ENCODE results near the gene ALDH16A1.
A peak's percentile ranks its signal among the peaks of the same experiment; 100 is the strongest.
"Not testable (repeated sequence)": the region's sequence is repeated elsewhere in the genome, so short reads cannot be mapped to it uniquely, and the experiment has no call there.

ALDH16A1 gene

GRCh38 chr19:49468746-49469447 lies 15.9 kb downstream of the ALDH16A1 start:
- DNase-seq, result peak; percentile 67

DNA sequence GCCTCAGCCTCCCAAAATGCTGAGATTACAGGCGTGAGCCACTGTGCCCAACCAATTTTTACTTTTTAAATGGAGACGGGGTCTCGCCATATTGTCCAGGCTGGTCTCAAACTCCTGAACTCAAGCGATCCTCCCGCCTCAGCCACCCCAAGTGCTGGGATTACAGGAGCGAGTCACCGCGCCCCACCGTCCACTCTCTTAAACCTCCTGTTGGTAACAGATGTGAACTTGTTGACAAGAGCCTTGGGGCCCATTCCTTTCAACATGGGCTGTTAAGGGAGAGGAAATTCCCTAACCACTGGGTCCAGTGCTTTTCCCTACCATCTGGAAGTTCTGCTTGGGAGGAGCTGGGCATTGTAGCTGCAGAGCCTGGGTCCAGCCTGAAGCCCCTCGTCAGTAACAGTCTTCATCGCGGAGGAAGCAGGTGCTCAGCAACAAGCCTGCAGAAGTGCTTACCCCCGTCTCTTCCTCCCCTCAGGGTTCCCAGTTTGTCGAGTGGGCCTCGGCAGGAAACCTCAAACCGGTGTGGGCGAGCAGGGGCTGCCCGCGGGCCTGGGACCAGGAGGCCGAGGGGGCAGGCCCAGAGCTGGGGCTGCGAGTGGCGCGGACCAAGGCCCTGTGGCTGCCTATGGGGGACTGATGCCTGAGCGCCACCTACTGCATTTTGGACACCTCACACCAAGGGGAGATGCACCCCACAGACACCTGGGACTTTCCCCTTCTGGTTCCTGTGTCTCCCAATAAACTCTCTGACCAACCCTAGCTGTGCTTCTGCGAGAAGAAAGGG lies 17.0 kb downstream of the ALDH16A1 start:
- peak; percentile 80 for DNase-seq

DNA sequence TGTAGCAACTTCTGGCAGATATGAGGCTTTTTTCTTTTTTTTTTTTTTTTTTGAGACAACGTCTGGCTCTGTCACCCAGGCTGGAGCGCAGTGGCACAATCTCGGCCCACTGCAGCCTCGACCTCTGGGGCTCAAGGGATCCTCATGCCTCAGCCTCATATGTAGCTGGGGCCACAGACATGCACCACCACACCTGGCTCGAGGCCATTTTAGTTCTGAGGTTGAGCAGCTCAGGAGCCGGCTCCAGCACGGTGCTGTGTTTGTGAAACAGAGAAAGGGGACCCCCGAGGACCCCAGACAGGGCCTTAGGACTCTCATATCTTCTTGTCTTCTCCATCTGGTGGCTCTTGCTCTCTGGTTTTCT lies 17.6 kb downstream of the ALDH16A1 start:
- no peak for DNase-seq

DNA sequence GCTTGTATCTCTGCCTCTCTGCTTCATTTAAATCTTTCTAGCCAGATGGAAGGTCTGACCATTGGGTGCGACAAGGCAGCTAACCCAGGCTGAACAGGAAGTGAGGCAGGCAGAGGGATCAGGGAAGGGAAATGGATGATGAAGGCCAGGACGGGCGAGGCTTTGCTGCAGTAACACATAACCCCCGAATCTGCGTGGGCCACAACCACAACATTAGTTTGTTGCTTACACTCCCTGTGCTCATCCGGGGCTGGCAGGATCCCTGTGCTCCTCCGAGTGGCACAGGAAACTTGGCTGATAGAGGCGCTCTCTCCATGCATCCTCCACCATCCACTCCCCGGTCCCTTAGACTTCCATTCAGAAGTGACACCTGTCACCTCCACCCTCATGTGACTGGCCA lies 19.9 kb downstream of the ALDH16A1 start:
- no peak for DNase-seq

DNA sequence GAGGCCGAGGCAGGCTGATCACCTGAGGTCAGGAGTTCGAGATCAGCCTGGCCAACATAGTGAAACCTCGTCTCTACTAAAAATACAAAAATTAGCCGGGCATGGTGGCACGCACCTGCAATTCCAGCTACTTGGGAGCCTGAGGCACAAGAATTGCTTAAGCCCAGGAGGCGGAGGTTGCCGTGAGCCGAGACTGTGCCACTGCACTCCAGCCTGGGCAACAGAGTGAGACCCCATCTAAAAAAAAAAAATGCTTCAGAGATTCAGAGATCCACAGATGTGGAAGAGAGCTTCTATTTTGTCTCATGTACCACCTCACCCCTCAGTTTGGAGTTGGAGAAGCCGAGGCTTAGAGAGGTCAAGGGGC lies 20.5 kb downstream of the ALDH16A1 start:
- not testable (repeated sequence) for DNase-seq

DNA sequence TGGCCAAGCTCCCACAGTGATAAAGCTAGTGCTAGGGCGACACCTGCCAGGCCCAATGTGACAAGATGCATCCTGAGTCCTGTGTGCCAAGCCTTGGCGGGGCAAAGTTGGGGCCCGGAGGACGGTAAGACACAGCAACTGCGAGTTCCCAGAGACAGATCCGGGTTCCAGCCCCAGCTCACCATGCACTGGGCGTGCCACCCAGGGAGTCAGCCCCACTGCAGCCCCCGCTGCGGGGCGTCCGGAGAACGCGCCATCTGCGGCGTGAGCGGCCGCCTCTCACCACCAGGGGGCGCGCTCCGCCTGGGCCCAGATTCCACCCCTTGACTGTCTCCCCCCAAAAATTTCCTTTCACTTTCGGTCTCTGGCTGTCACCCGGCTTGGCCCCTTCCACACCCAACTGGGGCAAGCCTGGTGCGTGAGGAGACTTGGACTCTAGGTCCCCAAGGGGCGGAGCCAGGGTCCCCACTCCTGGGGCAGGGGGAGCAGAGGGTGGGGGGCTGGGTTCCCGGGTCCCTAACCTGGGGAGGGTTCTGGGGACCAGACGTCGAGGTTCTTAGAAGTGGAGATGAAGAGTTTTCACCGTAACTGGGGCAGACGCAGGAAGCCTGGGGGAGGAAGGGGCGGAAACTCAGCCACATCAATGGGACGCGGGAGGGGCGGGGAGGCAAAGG lies 21.0 kb downstream of the ALDH16A1 start, which contains the start of gene FLT3LG:
Gene FLT3LG (plus strand): TSS at position 348 of the 674 bp plus-strand sequence. CDS start 425 bp downstream, outside the sequence.
- peak; percentile 74 for DNase-seq

- no peak for DNase-seq
Observed at GRCh38 chr19:49474542-49474924, 21.5 kb downstream of the ALDH16A1 start.

- DNase-seq, result no peak
Observed at GRCh38 chr19:49475191-49475917, 22.3 kb downstream of the ALDH16A1 start.

DNA sequence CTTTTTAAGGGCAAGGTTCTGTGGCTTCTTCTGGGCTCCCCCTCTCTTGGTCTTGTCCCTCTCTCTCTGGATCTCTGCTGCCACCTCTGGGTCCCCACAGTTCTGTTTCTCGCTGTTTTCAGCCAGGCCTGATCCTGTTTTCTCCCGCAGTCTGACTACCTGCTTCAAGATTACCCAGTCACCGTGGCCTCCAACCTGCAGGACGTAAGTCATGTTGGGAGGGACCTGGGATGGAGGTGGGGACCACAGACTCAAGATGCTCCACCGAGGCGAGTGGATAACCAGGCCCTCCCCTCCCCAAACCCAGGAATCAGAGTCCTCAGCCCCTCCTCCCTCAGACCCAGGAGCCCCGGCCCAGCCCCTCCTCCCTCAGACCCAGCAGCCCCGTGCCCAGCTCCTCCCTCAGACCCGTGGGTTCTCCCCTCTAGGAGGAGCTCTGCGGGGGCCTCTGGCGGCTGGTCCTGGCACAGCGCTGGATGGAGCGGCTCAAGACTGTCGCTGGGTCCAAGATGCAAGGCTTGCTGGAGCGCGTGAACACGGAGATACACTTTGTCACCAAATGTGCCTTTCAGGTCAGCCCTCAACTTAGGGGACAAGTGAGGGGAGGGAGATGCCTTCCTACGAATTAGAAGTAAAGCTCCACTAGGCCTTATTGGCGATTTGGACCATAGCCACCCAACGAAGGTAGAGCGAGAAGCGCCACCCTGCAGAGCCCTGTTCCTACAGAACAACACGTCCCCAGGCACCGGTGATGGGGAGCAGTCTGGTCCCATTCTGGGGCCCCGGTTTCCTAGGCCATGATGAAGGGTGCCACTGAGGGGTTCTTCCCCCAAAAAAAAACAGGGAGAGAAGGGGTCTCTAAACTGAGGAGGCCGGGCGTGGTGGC lies 23.2 kb downstream of the ALDH16A1 start:
- DNase-seq, result peak; percentile 33

DNA sequence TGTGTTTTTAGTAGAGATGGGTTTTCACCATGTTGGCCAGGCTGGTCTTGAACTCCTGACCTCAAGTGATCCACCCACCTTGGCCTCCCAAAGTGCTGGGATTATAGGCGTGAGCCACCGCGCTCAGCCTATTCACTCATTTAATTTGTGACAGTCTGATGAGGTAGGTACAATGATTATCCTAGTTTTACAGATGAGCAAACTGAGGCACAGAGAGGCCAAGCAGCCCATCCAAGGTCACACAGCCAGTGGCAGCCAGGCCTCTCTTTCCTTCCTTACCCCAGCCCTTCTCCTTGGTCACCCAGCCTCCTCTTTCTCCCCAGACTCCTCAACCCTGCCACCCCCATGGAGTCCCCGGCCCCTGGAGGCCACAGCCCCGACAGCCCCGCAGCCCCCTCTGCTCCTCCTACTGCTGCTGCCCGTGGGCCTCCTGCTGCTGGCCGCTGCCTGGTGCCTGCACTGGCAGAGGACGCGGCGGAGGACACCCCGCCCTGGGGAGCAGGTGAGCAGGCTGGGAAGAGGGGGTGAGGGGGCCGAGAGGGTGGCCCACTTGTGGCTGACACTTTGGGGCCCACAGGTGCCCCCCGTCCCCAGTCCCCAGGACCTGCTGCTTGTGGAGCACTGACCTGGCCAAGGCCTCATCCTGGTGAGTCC lies 27.1 kb downstream of the ALDH16A1 start:
- no peak for DNase-seq

GRCh38 chr19:49481020-49481683 lies 28.1 kb downstream of the ALDH16A1 start:
- no peak for DNase-seq

DNA sequence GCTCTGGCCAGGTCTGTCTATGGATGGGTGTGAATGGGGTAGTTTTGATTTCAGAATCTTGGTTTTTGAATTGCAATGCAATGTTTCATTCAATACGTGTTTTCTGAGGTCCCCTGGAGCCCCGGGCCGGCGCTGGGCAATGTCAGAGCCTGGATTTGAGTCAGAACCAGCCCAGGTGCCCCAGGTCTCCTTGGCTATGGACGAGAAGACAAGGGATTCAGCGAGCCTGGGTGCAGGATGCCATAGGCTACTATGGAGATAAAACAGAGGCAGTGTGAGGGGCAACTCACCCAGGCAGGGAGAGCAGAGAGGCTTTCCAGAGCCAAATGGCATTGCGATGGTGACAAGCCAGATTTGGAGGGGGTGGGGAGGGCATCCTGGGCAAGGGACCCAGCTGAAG lies 33.2 kb downstream of the ALDH16A1 start:
- DNase-seq, result no peak

- no peak for DNase-seq
Observed at GRCh38 chr19:49486710-49487276, 33.8 kb downstream of the ALDH16A1 start.

- peak; percentile 96 for DNase-seq
Observed at GRCh38 chr19:49487277-49488045, 34.4 kb downstream of the ALDH16A1 start, which contains the start of gene RPL13A. RPL13A (plus strand) TSS chr19:49487608; CDS start chr19:49487630, 22 bp downstream.

DNA sequence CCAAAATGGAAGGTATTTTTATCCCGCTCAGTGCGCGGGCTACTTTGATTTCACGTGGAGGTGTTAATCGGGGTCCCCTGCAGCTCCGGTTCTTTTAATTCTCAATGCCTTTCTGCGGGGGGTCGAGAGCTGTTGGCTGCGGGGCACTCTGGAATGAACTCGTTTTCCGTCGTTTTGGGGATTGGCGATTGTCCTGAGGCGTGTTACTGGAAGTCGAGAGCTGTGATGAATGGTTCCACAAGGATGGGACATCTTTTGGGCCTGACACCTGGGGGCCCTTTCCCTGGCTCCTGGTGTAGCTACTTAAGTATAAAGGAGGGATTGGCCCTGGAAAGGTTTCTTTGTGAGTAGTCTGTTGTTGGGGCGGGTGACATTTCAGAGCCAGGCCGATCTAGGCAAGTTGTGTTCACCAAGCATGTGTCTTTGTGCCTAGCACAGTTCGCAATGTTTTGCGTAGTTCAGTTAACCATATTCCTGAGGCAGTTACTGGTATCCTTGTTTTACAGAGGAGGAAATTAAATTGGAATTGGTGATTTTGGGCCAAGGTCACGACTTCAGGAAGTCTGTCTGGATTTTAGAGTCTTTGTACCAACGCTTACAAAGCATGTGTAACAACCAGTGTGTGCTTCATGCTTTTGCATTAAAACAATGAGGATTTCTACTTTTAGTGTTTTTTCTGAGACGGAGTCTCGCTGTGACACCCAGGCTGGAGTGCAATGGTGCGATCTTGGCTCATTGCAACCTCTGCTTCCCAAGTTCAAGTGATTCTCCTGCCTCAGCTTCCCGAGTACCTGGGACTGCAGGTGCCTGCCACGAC lies 35.2 kb downstream of the ALDH16A1 start:
- DNase-seq, result no peak

DNA sequence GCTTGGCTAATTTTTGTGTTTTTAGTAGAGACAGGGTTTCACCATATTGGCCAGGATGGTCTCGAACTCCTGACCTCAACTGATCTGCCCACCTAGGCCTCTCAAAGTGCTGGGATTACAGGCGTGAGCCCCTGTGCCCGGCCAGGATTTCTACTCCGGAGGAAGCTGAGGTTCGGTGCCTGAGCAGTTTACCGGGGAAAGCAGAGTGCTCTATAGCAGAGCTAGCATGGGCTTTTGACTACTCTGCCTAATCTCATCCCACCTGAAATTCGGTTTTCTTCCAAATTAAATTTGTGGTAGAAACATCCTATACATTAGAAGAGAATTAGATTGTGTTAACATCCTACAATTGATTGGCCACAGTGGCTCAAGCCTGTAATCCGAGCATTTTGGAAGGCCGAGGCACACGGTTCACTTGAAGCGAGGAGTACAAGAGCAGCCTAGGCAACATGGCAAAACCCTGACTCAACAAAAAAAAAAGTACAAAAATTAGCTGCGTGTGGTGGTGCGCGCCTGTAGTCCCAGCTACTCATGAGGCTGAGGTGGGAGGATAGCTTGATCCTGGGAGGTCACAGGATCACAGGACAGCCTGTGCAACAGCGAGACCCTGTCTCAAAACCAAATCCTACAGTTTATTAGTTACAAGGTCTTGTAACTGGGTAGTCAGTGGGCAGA lies 36.0 kb downstream of the ALDH16A1 start:
- DNase-seq, result no peak

GRCh38 chr19:49489601-49490167 lies 36.7 kb downstream of the ALDH16A1 start:
- no peak for DNase-seq
